SU-DHL-6 (cell line): ENCODE data around the gene GNB1L.

Experiments
- EZH2phosphoT487 ChIP-seq: fragments of 200-600 bp; sonication (generic), shearing (Covaris generic); conservative IDR thresholded peaks from 2 replicates; pipeline ENCODE4 v1.6.1; 2018; ENCODE audit warnings: mild to moderate bottlenecking, antibody characterized with exemption, low read length, moderate library complexity, mixed read lengths
- TF ChIP-seq, protein P1 (sequence below): fragments of 200-600 bp; sonication (generic); IDR thresholded peaks from one replicate; pipeline ENCODE4 v1.5.1; 2017; ENCODE audit warnings: antibody characterized with exemption, mild to moderate bottlenecking, low read length, moderate library complexity; ENCODE audit not compliant: insufficient read depth, poor library complexity, severe bottlenecking

- TF ChIP-seq, protein P1, sequence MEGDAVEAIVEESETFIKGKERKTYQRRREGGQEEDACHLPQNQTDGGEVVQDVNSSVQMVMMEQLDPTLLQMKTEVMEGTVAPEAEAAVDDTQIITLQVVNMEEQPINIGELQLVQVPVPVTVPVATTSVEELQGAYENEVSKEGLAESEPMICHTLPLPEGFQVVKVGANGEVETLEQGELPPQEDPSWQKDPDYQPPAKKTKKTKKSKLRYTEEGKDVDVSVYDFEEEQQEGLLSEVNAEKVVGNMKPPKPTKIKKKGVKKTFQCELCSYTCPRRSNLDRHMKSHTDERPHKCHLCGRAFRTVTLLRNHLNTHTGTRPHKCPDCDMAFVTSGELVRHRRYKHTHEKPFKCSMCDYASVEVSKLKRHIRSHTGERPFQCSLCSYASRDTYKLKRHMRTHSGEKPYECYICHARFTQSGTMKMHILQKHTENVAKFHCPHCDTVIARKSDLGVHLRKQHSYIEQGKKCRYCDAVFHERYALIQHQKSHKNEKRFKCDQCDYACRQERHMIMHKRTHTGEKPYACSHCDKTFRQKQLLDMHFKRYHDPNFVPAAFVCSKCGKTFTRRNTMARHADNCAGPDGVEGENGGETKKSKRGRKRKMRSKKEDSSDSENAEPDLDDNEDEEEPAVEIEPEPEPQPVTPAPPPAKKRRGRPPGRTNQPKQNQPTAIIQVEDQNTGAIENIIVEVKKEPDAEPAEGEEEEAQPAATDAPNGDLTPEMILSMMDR = no peak
- TF ChIP-seq EZH2phosphoT487 = no peak
Measured at GRCh38 chr22:19748139-19748538, 106.5 kb downstream of the GNB1L start.
